HCT116 (cell line): ENCODE results near the gene PPP1R13L. TPM values are rescaled to one million over a fixed set of nuclear protein-coding genes. Genes with fewer than 3 reads are reported as not detected.
A peak's percentile ranks its signal among the peaks of the same experiment; 100 is the strongest.

ENCODE experiments used
- ATAC-seq: fragments of 200-7000 bp; cut with Tn5 transposase; 2 replicates; pipeline ENCODE4 v1.9.1; 2020; ENCODE audit warnings: mild to moderate bottlenecking, moderate library complexity
- BruUV-seq: library from RNA; stranded (reverse); fragments of 400-500 nt; replicated peaks from 2 replicates; lab custom pipeline; 2021; lab: Mats Ljungman, UMichigan
- CTCF ChIA-PET: fragments of 300-600 bp; sonication (Branson Sonifier 250); formaldehyde crosslinking; loops from one replicate; lab custom pipeline; 2021; ENCODE audit warnings: antibody characterized with exemption; lab: Charles Lee
- POLR2A ChIA-PET: fragments of 300-600, 350-600 bp; sonication (Branson Sonifier 250); formaldehyde crosslinking; loops from one replicate; lab custom pipeline; 2021; ENCODE audit warnings: antibody characterized with exemption; lab: Charles Lee
- RAD21 ChIA-PET, 2 experiments: fragments of 300-600 bp; sonication (Branson Sonifier 250); formaldehyde crosslinking; loops; one replicate each; lab custom pipeline; 2023; ENCODE audit warnings: low total read pairs in 2 of 2; ENCODE audit not compliant: uncharacterized antibody in 2 of 2, unreplicated experiment in 2 of 2, low non-redundant PET in 1 of 2; lab: Charles Lee
- DNase-seq: peaks from one replicate; pipeline ENCODE4 v3.0.0-alpha.2; 2010; ENCODE audit warnings: low read depth, low spot score
- H2AFZ ChIP-seq: fragments of 200-600 bp; shearing (Covaris generic), sonication (generic); 2 replicates; pipeline ENCODE4 v1.6.1; 2017; ENCODE audit warnings: low read depth, mixed run types, mixed read lengths, antibody characterized with exemption, low read length; ENCODE audit not compliant: poor library complexity, severe bottlenecking
- H3K27ac ChIP-seq: 2 replicates; pipeline ENCODE4 v1.5.1; 2012; ENCODE audit warnings: low read depth, low read length
- H3K27me3 ChIP-seq: fragments of 200-600 bp; sonication (generic); 2 replicates; pipeline ENCODE4 v1.6.1; 2016; ENCODE audit warnings: mixed run types, low read length, mixed read lengths; ENCODE audit not compliant: insufficient read depth
- H3K36me3 ChIP-seq, 2 experiments: fragments of 200-500 bp in 1 of 2; fragments of 200-600 bp in 1 of 2; sonication (Bioruptor generic) in 1 of 2; sonication (generic) in 1 of 2; 2 replicates each; pipeline versions ENCODE4 v1.5.1 to v1.6.1; 2014 to 2016; ENCODE audit warnings: low read length in 2 of 2, inconsistent platforms in 1 of 2, mixed read lengths in 1 of 2, mixed run types in 1 of 2; ENCODE audit not compliant: insufficient read depth in 2 of 2, control insufficient read depth in 1 of 2
- H3K4me1 ChIP-seq, 2 experiments: fragments of 200-600 bp in 1 of 2; sonication (generic) in 1 of 2; 2 replicates each; pipeline versions ENCODE4 v1.5.1 to v1.6.1; 2012 to 2017; ENCODE audit warnings: low read length in 2 of 2, inconsistent platforms in 1 of 2, mild to moderate bottlenecking in 1 of 2, mixed read lengths in 1 of 2, mixed run types in 1 of 2, moderate library complexity in 1 of 2; ENCODE audit not compliant: insufficient read depth in 2 of 2, control insufficient read depth in 1 of 2
- H3K4me2 ChIP-seq: fragments of 200-600 bp; sonication (generic); 2 replicates; pipeline ENCODE4 v1.6.1; 2017; ENCODE audit warnings: mixed run types, low read length, mixed read lengths
- H3K4me3 ChIP-seq, 2 experiments: fragments of 200-600 bp in 1 of 2; sonication (generic) in 1 of 2; replicated peaks in 1 of 2; 2 replicates each; pipeline ENCODE4 v1.5.1; 2011 to 2016; ENCODE audit warnings: low read length in 2 of 2, control low read depth in 1 of 2, low read depth in 1 of 2, mild to moderate bottlenecking in 1 of 2, mixed read lengths in 1 of 2, mixed run types in 1 of 2
- H3K79me2 ChIP-seq: fragments of 200-600 bp; sonication (generic); 2 replicates; pipeline ENCODE4 v1.6.1; 2017; ENCODE audit warnings: mild to moderate bottlenecking, mixed run types, low read length, moderate library complexity, mixed read lengths; ENCODE audit not compliant: insufficient read depth
- H3K9ac ChIP-seq: fragments of 200-600 bp; sonication (generic); 2 replicates; pipeline ENCODE4 v1.6.1; 2016; ENCODE audit warnings: low read length, mixed read lengths
- H3K9me2 ChIP-seq: fragments of 200-600 bp; sonication (generic), shearing (Covaris generic); 2 replicates; pipeline ENCODE4 v1.6.1; 2017; ENCODE audit warnings: mixed run types, mild to moderate bottlenecking, moderate library complexity; ENCODE audit not compliant: insufficient read depth
- H3K9me3 ChIP-seq, 2 experiments: fragments of 200-500 bp in 1 of 2; fragments of 200-600 bp in 1 of 2; sonication (Bioruptor generic) in 1 of 2; sonication (generic) in 1 of 2; 2 replicates each; pipeline ENCODE4 v1.6.1; 2014 to 2017; ENCODE audit warnings: low read length in 2 of 2, mixed read lengths in 2 of 2, inconsistent platforms in 1 of 2, low read depth in 1 of 2, mild to moderate bottlenecking in 1 of 2, mixed run types in 1 of 2, moderate library complexity in 1 of 2; ENCODE audit not compliant: control insufficient read depth in 1 of 2, insufficient read depth in 1 of 2
- H4K20me1 ChIP-seq: fragments of 200-600 bp; sonication (generic), shearing (Covaris generic); 2 replicates; pipeline ENCODE4 v1.6.1; 2017; ENCODE audit warnings: mixed run types, mild to moderate bottlenecking, moderate library complexity; ENCODE audit not compliant: insufficient read depth
- CEBPB ChIP-seq: IDR thresholded peaks from 2 replicates; pipeline ENCODE4 v1.6.1; 2012; ENCODE audit warnings: low read depth
- EZH2 ChIP-seq: fragments of 200-600 bp; sonication (generic); IDR thresholded peaks from 2 replicates; pipeline ENCODE4 v1.6.1; 2017; ENCODE audit warnings: antibody characterized with exemption, mixed run types
- FOSL1 ChIP-seq: IDR thresholded peaks from 2 replicates; pipeline ENCODE4 v1.6.1; 2012; ENCODE audit warnings: low read depth
- JUND ChIP-seq: IDR thresholded peaks from 2 replicates; pipeline ENCODE4 v1.6.1; 2012
- POLR2A ChIP-seq: IDR thresholded peaks from 2 replicates; pipeline ENCODE4 v1.7.0; 2011; ENCODE audit warnings: borderline replicate concordance; ENCODE audit not compliant: insufficient read depth, insufficient read length; ENCODE audit errors: extremely low read depth
- POLR2AphosphoS5 ChIP-seq: IDR thresholded peaks from 2 replicates; pipeline ENCODE4 v1.6.1; 2011; ENCODE audit warnings: mild to moderate bottlenecking, low read depth, low read length, moderate library complexity
- RAD21 ChIP-seq: IDR thresholded peaks from 2 replicates; pipeline ENCODE4 v1.6.1; 2012; ENCODE audit warnings: low read depth, mild to moderate bottlenecking
- SIN3A ChIP-seq: IDR thresholded peaks from 2 replicates; pipeline ENCODE4 v1.6.1; 2012; ENCODE audit warnings: low read depth
- SRF ChIP-seq: IDR thresholded peaks from 2 replicates; pipeline ENCODE4 v1.6.1; 2012; ENCODE audit warnings: low read depth
- TCF7L2 ChIP-seq: IDR thresholded peaks from 2 replicates; pipeline ENCODE4 v1.7.0; 2011; ENCODE audit warnings: borderline replicate concordance, inconsistent platforms; ENCODE audit not compliant: insufficient read depth, insufficient read length; ENCODE audit errors: extremely low read depth
- YY1 ChIP-seq: IDR thresholded peaks from 2 replicates; pipeline ENCODE4 v1.6.1; 2011; ENCODE audit warnings: low read length, low read depth, moderate library complexity, mild to moderate bottlenecking; ENCODE audit not compliant: insufficient replicate concordance; ENCODE audit errors: extremely low read depth
- ZBTB33 ChIP-seq: IDR thresholded peaks from 2 replicates; pipeline ENCODE4 v1.6.1; 2011; ENCODE audit warnings: mild to moderate bottlenecking, low read length, moderate library complexity; ENCODE audit not compliant: insufficient replicate concordance; ENCODE audit errors: extremely low read depth
- ZFX ChIP-seq: fragments of 450-650 bp; IDR thresholded peaks from 2 replicates; pipeline ENCODE4 v1.6.1; 2017
- intact Hi-C: fragments of 100-400 bp; cut with micrococcal nuclease; formaldehyde crosslinking; loops from 2 replicates; pipeline ENCODE4 v1.10.0; 2022
- total RNA-seq: library from RNA; stranded (reverse); gene quantifications from one replicate; pipeline ENCODE4 v1.2.1, GENCODE V29; 2021; ENCODE audit not compliant: unreplicated experiment

PPP1R13L gene
- total RNA-seq, 1 experiment from 2014 or later: 89.1 TPM

- TF ChIP-seq SIN3A (no peak), CEBPB (no peak), RAD21 (no peak), FOSL1 (no peak), JUND (no peak), EZH2 (no peak), SRF (no peak), ZFX (peak; percentile 73; the same call in 1 of the 2 replicates), TCF7L2 (peak; percentile 8), ZBTB33 (peak; percentile 43), POLR2A (peak; percentile 84)
These were observed 18.8 kb upstream of the PPP1R13L start, which contains the start of gene ERCC1 (continued) for GRCh38 chr19:45423589-45424190.

DNA sequence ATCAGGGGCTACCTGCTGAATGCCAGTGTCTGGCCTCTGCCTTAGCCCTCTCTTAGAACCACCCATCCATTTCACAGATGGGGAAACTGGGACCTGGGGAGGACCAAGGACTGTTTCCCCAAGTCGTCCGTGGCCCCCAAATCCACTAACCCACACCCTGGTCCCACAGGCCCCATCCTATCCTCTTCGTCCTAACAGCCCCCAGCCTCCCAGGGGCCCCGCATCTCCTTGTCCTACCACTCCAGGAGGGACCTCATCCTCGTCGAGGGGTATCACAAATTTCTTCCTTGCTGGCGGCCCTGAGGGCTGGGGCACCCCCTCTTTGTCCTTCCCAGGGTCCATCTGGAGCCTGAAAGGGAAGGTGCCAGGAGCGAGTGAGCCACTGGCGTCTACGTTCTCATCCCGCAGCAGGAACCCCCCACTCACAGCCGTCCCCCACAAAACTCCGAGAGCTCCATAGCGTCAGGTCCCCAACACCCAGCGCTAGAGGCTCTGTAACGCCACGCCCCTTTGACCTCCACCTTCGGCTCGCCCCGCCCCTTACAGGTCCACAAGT, 18.2 kb upstream of the PPP1R13L start:
- no peak overlapping the region for H2AFZ ChIP-seq
- no peaks in the 10 kb centered on the region for H3K9me3 ChIP-seq
- H3K79me2 ChIP-seq: peaks cover 32% of the 10 kb centered on the region
- peak overlapping the region; percentile 87 for H3K9ac ChIP-seq
- peaks cover 3 to 14% of the 10 kb centered on the region in 2 experiments; a peak in 3 of 4 replicates for H3K36me3 ChIP-seq
- H3K4me3 ChIP-seq: peak overlapping the region; percentile 93 to 96
- H3K4me1 ChIP-seq: peaks cover 38 to 71% of the 10 kb centered on the region in 2 experiments
- TF ChIP-seq JUND (no peak), POLR2AphosphoS5 (0 out of 2 replicates have a peak, but pooled peaks have one; percentile 13), YY1 (peak; percentile 3)
- TSS peak; percentile 81 for BruUV-seq
- ATAC-seq (no peak), DNase-seq (no peak)
- ChIA-PET POLR2A (no interaction called here), CTCF (no interaction called here), RAD21 (no interaction called here)
- H4K20me1 ChIP-seq: no peaks in the 10 kb centered on the region
- H3K27me3 ChIP-seq: no peaks in the 10 kb centered on the region
- peak overlapping the region; percentile 99 for H3K27ac ChIP-seq
- peak overlapping the region; percentile 100 for H3K4me2 ChIP-seq
- intact Hi-C loops: loop anchor here (1.0 kb wide), 1 partner anchor 17 kb away; the partner anchor contains the start of gene POLR1G
- no peaks in the 10 kb centered on the region for H3K9me2 ChIP-seq
